ENCODE measurements around the gene SPEM1.

DNA sequence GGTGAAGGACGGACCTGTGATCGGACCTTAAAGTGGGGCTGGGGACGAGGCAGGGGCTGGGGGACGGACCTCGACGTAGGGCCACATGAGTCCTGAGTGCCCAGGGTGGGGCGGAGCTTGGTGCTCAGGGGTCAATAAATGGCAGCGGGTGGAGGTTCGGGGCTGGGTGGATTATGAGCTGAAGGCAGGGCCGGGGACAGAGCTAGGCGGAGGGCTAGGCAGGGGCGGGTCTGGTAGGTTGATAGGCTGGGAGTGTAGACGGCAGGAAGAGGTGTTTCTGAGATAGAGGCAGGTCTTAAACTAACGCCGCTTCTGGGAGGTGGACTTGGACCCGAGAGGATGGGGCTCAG lies 25.5 kb downstream of the SPEM1 start:
- TF ChIP-seq, protein P1, sequence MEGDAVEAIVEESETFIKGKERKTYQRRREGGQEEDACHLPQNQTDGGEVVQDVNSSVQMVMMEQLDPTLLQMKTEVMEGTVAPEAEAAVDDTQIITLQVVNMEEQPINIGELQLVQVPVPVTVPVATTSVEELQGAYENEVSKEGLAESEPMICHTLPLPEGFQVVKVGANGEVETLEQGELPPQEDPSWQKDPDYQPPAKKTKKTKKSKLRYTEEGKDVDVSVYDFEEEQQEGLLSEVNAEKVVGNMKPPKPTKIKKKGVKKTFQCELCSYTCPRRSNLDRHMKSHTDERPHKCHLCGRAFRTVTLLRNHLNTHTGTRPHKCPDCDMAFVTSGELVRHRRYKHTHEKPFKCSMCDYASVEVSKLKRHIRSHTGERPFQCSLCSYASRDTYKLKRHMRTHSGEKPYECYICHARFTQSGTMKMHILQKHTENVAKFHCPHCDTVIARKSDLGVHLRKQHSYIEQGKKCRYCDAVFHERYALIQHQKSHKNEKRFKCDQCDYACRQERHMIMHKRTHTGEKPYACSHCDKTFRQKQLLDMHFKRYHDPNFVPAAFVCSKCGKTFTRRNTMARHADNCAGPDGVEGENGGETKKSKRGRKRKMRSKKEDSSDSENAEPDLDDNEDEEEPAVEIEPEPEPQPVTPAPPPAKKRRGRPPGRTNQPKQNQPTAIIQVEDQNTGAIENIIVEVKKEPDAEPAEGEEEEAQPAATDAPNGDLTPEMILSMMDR (IDR thresholded peaks at IDR 0.05) = no peak
- TF ChIP-seq POLR2A (IDR thresholded peaks at IDR 0.05) (no peak), EP300 (IDR thresholded peaks at IDR 0.05) (no peak)
